Measurements from ENCODE around the gene DPAGT1. TPM values are rescaled to one million over a fixed set of nuclear protein-coding genes. Genes with fewer than 3 reads are reported as not detected.
"Not testable (repeated sequence)": the region's sequence is repeated elsewhere in the genome, so short reads cannot be mapped to it uniquely, and the experiment has no call there.

DPAGT1 gene
- total RNA-seq, 1 donor from 2014 or later = 12.1 TPM

DNA sequence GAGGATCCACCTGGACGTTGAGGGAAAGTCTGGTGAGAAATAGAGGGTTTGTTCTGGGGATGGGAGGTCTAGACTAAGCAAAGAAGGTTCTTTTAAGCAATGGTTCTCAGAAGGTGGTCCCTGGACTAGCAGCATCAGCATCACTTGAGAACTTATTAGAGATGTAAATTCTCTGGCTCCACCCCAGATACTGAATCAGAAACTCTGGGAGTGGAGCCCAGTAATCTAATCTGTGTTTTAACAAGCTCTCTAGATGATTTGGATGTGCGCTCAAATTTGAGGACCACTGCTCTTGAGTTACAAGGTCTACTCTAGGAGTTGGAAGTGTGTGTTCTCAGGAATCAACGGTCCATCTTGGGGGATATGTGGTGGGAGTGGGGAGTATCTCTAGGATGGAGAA lies 43.9 kb upstream of the DPAGT1 start:
- Histone ChIP-seq H3K4me3 (ENCODE audit: low read depth, low read length) (no peak overlapping the region), H3K36me3 (ENCODE audit: control insufficient read depth, insufficient read depth, low read length) (no peaks in the 10 kb centered on the region), H3K27me3 (ENCODE audit: control insufficient read depth, insufficient read depth, low read length) (peaks cover 11% of the 10 kb centered on the region)
- FAIRE-seq (no peak), DNase-seq (ENCODE audit: low read depth) (no peak)
- TF ChIP-seq, protein P1, sequence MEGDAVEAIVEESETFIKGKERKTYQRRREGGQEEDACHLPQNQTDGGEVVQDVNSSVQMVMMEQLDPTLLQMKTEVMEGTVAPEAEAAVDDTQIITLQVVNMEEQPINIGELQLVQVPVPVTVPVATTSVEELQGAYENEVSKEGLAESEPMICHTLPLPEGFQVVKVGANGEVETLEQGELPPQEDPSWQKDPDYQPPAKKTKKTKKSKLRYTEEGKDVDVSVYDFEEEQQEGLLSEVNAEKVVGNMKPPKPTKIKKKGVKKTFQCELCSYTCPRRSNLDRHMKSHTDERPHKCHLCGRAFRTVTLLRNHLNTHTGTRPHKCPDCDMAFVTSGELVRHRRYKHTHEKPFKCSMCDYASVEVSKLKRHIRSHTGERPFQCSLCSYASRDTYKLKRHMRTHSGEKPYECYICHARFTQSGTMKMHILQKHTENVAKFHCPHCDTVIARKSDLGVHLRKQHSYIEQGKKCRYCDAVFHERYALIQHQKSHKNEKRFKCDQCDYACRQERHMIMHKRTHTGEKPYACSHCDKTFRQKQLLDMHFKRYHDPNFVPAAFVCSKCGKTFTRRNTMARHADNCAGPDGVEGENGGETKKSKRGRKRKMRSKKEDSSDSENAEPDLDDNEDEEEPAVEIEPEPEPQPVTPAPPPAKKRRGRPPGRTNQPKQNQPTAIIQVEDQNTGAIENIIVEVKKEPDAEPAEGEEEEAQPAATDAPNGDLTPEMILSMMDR (IDR thresholded peaks at IDR 0.05; ENCODE audit: insufficient read depth, low read length, severe bottlenecking) = no peak

DNA sequence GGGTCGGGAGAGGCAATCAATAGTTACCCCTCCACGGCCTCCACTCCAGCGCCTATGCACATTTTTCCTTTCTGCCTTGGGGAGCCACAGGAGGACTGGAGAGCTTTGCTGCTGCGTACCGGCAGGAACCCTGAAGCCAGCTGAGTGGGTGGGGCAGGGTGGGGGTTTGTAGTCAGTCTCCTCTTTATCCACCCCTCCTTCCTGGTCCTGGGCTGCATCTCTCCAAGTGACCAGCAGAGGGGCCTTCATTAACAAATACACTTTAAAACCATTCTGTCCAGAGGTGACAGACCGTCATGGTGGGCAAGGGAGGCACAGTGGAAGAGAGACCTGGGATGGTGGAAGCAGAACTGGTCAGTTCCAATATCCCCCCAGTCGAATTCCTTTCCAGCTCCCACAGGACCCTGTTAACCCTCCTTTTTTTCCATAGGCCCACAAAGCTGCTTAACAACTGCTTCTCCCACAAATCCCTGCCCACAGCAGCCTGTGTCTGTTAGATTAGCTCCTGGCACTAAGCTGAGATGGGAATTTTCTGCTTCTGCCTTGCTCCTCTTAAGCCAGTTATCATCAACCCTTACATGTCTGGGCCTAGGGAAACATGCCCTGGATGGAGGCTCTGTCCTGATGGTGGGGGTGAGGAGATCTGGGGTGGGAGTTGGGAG lies 43.3 kb upstream of the DPAGT1 start:
- no peak for FAIRE-seq
- TF ChIP-seq, protein P1 (IDR thresholded peaks at IDR 0.05; ENCODE audit: insufficient read depth, low read length, severe bottlenecking) = peak; percentile 63
- Histone ChIP-seq H3K27me3 (ENCODE audit: control insufficient read depth, insufficient read depth, low read length) (peaks cover 5% of the 10 kb centered on the region), H3K36me3 (ENCODE audit: control insufficient read depth, insufficient read depth, low read length) (no peaks in the 10 kb centered on the region), H3K4me3 (ENCODE audit: low read depth, low read length) (no peak overlapping the region)
- DNase-seq (ENCODE audit: low read depth) = peak; percentile 69

DNA sequence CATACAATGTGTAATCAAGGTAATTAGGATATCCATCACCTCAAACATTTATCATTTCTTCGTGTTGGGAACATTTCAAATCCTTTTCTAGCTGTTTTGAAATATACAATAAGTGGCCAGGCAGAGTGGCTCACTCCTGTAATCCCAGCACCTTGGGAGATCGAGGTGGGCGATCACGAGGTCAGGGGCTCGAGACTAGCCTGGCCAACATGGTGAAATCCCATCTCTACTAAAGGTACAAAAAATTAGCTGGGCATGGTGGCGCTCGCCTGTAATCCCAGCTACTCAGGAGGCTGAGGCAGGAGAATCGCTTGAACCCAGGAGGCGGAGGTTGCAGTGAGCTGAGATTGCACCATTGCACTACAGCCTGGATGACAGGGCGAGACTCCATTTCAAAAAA lies 37.6 kb upstream of the DPAGT1 start:
- not testable (repeated sequence) for H3K27me3 ChIP-seq (ENCODE audit: control insufficient read depth, insufficient read depth, low read length); H3K4me3 ChIP-seq (ENCODE audit: low read depth, low read length); DNase-seq (ENCODE audit: low read depth); H3K36me3 ChIP-seq (ENCODE audit: control insufficient read depth, insufficient read depth, low read length); FAIRE-seq

DNA sequence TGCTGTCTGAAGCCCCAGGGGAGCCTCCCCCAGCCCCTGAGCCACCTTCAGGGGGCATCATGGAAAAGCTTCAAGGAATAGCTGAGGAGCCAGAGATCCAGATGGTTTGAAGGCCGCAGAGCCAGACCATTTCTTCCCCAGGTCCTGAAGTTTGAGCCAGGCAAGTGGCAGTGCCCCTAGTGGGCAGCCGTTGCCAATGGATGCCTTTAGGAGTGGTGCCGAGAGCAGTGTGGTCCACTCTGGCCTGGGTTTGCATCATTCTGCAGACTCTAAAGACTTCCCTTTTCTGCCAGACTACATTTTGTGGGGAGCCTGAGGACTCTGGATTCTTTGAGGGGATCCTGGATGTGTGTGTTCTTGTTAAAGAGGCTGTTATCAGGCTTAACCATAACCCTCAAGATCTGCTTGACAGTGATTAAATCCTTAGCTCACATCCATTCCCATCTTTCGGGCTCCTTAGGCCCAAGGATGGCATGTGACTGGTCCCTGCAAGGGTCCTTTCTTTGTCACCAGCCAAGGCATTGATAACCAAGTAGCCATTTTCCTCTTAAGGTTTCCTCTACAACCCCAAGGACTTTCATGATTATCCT lies 32.8 kb upstream of the DPAGT1 start:
- DNase-seq (ENCODE audit: low read depth) (no peak), FAIRE-seq (no peak)
- Histone ChIP-seq H3K36me3 (ENCODE audit: control insufficient read depth, insufficient read depth, low read length) (peaks cover 30% of the 10 kb centered on the region), H3K27me3 (ENCODE audit: control insufficient read depth, insufficient read depth, low read length) (no peaks in the 10 kb centered on the region), H3K4me3 (ENCODE audit: low read depth, low read length) (no peak overlapping the region)
- TF ChIP-seq, protein P1 (IDR thresholded peaks at IDR 0.05; ENCODE audit: insufficient read depth, low read length, severe bottlenecking) = peak; percentile 73

DNA sequence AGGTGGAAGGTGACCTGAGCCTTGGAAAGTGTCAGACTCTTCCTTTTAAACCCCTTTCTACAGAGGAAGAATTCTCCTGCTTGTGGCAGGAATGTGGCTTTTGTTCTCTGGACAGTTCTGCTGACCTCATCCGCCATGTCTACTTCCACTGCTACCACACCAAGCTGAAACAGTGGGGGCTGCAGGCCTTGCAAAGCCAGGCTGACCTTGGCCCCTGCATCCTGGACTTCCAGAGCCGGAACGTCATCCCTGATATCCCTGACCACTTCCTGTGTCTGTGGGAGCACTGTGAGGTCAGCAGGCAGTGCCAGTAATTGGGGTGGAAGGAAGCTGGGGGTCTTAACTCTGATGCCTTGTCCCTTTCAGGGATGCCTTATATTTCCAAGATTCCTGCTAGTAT lies 29.0 kb upstream of the DPAGT1 start:
- Histone ChIP-seq H3K36me3 (ENCODE audit: control insufficient read depth, insufficient read depth, low read length) (peaks cover 35% of the 10 kb centered on the region), H3K27me3 (ENCODE audit: control insufficient read depth, insufficient read depth, low read length) (no peaks in the 10 kb centered on the region), H3K4me3 (ENCODE audit: low read depth, low read length) (no peak overlapping the region)
- TF ChIP-seq, protein P1 (IDR thresholded peaks at IDR 0.05; ENCODE audit: insufficient read depth, low read length, severe bottlenecking) = no peak
- DNase-seq (ENCODE audit: low read depth) (no peak), FAIRE-seq (no peak)

DNA sequence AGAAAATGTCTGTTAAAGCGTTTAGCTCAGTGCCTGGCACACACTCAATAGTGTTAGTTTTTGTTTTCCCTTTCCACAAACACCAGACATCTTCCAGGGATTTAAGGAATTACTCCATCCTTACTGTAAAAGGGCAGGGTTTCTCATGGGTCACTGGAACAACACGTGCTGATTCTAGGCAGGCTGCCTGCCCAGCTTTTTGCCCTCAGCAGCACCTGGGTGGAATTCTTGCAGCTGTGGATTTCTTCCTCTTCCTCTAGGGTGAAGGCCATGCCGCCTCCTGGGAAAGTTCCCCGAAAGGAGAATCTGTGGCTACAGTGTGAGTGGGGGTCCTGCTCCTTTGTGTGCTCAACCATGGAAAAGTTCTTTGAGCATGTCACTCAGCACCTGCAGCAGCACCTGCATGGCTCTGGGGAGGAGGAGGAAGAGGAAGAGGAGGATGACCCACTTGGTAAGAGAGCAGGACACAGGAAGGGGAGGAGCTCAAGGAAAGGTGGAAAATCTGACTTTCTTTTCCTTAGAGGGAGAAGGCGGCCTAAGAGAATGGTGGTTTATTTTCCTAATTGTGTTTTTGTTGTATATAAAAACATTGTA lies 25.1 kb upstream of the DPAGT1 start:
- H3K4me3 ChIP-seq (ENCODE audit: low read depth, low read length) = no peak overlapping the region
- no peaks in the 10 kb centered on the region for H3K27me3 ChIP-seq (ENCODE audit: control insufficient read depth, insufficient read depth, low read length)
- TF ChIP-seq, protein P1 (IDR thresholded peaks at IDR 0.05; ENCODE audit: insufficient read depth, low read length, severe bottlenecking) = no peak
- DNase-seq (ENCODE audit: low read depth) (no peak), FAIRE-seq (no peak)
- peaks cover 21% of the 10 kb centered on the region for H3K36me3 ChIP-seq (ENCODE audit: control insufficient read depth, insufficient read depth, low read length)
